Karpas-422 (cell line): Measurements from ENCODE around the gene SNCG. TPM values are rescaled to one million over a fixed set of nuclear protein-coding genes. Genes with fewer than 3 reads are reported as not detected.

ENCODE experiments used
- DNase-seq: peaks from one replicate; pipeline ENCODE4 v3.0.0-alpha.2; 2015
- H2AFZ ChIP-seq: fragments of 200-600 bp; sonication (generic); 2 replicates; pipeline ENCODE4 v1.6.1; 2014; ENCODE audit warnings: antibody characterized with exemption, low read length, mixed read lengths
- H3K27ac ChIP-seq: fragments of 200-600 bp; sonication (generic); 2 replicates; pipeline ENCODE4 v1.5.1; 2014; ENCODE audit warnings: mild to moderate bottlenecking, low read length, moderate library complexity
- H3K27me3 ChIP-seq: fragments of 200-600 bp; sonication (generic); 2 replicates; pipeline ENCODE4 v1.6.1; 2014; ENCODE audit warnings: low read length, mixed read lengths
- H3K36me3 ChIP-seq: fragments of 200-600 bp; sonication (generic); 2 replicates; pipeline ENCODE4 v1.6.1; 2014; ENCODE audit warnings: low read length, mixed read lengths; ENCODE audit not compliant: insufficient read depth
- H3K4me1 ChIP-seq: fragments of 200-600 bp; sonication (generic); 2 replicates; pipeline ENCODE4 v1.6.1; 2014; ENCODE audit warnings: mild to moderate bottlenecking, low read length, mixed read lengths
- H3K4me2 ChIP-seq: fragments of 200-600 bp; sonication (generic); 2 replicates; pipeline ENCODE4 v1.6.1; 2014; ENCODE audit warnings: low read length, low read depth, mild to moderate bottlenecking; ENCODE audit not compliant: poor library complexity, severe bottlenecking
- H3K4me3 ChIP-seq: fragments of 200-600 bp; sonication (generic); 2 replicates; pipeline ENCODE4 v1.5.1; 2014; ENCODE audit warnings: mild to moderate bottlenecking, antibody characterized with exemption, low read length, mixed read lengths
- H3K79me2 ChIP-seq: fragments of 200-600 bp; sonication (generic); 2 replicates; pipeline ENCODE4 v1.6.1; 2014; ENCODE audit warnings: mild to moderate bottlenecking, low read length, mixed read lengths
- H3K9ac ChIP-seq: fragments of 200-600 bp; sonication (generic); 2 replicates; pipeline ENCODE4 v1.6.0; 2014; ENCODE audit warnings: low read length
- H3K9me2 ChIP-seq: fragments of 200-600 bp; sonication (generic), shearing (Covaris generic); replicated peaks from 2 replicates; pipeline ENCODE4 v1.6.0; 2014; ENCODE audit warnings: mild to moderate bottlenecking, low read length, moderate library complexity; ENCODE audit not compliant: insufficient read depth
- H3K9me3 ChIP-seq: fragments of 300-700, 200-600 bp; sonication (generic); 2 replicates; pipeline ENCODE4 v1.6.1; 2014; ENCODE audit warnings: low read length, mixed read lengths
- H4K20me1 ChIP-seq: fragments of 200-600 bp; sonication (generic); 2 replicates; pipeline ENCODE4 v1.6.1; 2014; ENCODE audit warnings: mild to moderate bottlenecking, antibody characterized with exemption, low read length, low read depth; ENCODE audit not compliant: insufficient read depth
- total RNA-seq: library from RNA; depleted of rRNA; stranded (reverse); fragments of >200 nt; shearing (Covaris generic); gene quantifications from 2 replicates; pipeline ENCODE4 v1.2.3, GENCODE V29; 2014; ENCODE audit warnings: low replicate concordance

SNCG gene
- total RNA-seq, 1 experiment from 2014 or later = not detected

DNA sequence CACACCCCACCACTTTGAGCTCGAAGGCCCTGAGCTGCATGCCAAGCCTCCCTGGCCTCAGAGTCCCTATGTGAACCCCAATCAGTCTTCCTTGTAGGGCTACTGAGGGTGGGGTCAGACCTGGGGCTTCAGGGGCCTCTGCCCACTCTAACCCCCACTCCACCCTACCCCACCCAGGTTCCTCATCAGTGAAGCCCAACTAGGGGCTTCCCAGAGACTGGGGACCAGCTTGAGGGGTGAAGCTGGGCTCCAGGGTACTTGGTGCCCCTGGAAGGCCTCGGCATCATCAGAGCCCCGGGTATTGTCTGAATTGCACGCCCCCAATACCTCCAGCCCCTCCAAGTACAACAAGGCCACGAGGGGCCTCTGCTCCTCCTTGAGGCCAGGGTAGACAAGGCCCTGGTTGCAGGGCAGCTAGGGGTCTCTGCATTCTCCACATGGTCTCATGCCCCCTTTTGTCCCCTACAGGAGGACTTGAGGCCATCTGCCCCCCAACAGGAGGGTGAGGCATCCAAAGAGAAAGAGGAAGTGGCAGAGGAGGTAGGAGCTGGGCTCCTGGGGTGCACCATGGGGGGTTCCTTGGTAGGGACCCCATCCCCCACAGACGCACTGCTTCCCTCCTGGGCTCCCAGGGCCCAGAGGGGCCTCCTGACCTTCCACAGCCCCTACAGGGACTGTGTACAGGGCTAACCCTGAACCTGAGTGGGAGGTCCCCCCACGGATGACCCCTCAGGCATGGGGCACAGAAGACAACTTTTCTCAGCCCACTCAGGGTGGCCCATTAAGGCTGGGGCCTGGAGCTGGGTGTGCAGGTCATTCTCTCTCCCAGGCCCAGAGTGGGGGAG is 4.0 kb downstream of the SNCG start:
- H3K27me3 ChIP-seq = no peaks in the 10 kb centered on the region
- H3K79me2 ChIP-seq = no peaks in the 10 kb centered on the region
- H3K9me3 ChIP-seq = no peaks in the 10 kb centered on the region
- H3K9me2 ChIP-seq = no peaks in the 10 kb centered on the region
- no peak overlapping the region for H3K4me2 ChIP-seq
- H3K4me1 ChIP-seq = no peaks in the 10 kb centered on the region; the same call in none of the 2 replicates
- H2AFZ ChIP-seq = no peak overlapping the region
- DNase-seq = no peak
- H3K36me3 ChIP-seq = no peaks in the 10 kb centered on the region
- H3K9ac ChIP-seq = no peak overlapping the region
- H3K27ac ChIP-seq = no peak overlapping the region
- no peaks in the 10 kb centered on the region for H4K20me1 ChIP-seq
- no peak overlapping the region for H3K4me3 ChIP-seq

- Histone ChIP-seq H3K27ac (no peak overlapping the region), H3K36me3 (no peaks in the 10 kb centered on the region), H3K79me2 (no peaks in the 10 kb centered on the region), H3K4me1 (no peaks in the 10 kb centered on the region; the same call in none of the 2 replicates), H3K27me3 (no peaks in the 10 kb centered on the region), H3K4me2 (no peak overlapping the region), H3K9me2 (no peaks in the 10 kb centered on the region), H3K9ac (no peak overlapping the region), H2AFZ (no peak overlapping the region), H4K20me1 (no peaks in the 10 kb centered on the region), H3K4me3 (no peak overlapping the region), H3K9me3 (no peaks in the 10 kb centered on the region)
- DNase-seq = no peak
Measured at GRCh38 chr10:86962981-86963310, 4.5 kb downstream of the SNCG start.

GRCh38 chr10:86963341-86963919 is 5.0 kb downstream of the SNCG start:
- Histone ChIP-seq H3K9ac (no peak overlapping the region), H3K27me3 (no peaks in the 10 kb centered on the region), H3K9me2 (no peaks in the 10 kb centered on the region), H3K4me3 (no peak overlapping the region), H3K4me2 (no peak overlapping the region), H3K79me2 (no peaks in the 10 kb centered on the region), H4K20me1 (no peaks in the 10 kb centered on the region), H3K27ac (no peak overlapping the region), H3K36me3 (no peaks in the 10 kb centered on the region), H3K9me3 (no peaks in the 10 kb centered on the region), H2AFZ (no peak overlapping the region), H3K4me1 (no peaks in the 10 kb centered on the region; the same call in none of the 2 replicates)
- no peak for DNase-seq

DNA sequence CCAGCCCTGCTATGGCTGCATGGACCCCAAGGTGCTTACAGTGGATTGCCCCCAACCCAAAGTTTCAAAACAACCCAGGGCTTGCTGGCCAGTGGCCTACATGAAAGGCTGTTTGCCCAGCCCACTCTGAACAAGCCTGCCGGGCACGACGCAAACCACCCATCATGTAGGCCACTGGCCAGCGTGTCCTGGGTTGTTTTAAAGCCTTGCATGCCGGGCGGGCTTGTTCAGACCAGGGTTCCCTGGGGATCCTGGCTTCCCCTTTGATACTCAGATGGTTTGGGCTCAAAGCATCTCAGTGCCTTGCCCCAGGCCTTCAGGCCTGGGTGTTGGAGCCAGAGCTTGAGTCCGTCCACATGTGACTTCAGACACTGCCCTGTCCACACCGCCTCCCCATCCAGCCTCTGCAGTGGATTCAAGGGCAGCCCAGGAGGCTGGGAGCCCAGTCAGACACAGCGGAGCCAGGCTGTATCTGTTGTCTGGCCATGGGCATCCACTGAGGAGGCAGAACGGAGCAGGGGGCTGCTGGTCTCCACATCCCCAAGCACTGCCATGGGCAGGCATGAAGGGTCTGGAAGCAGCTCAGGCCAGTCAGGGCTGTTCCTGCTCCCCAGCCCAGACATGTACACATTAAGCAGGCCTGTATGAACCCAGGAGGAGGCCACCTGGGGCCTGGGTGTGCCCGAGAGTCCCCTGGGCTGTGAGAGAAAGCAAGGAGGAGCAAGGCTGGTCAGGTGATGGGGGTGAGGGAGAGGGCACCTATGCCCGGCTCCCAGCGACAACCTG is 5.9 kb downstream of the SNCG start:
- Histone ChIP-seq H2AFZ (no peak overlapping the region), H3K36me3 (no peaks in the 10 kb centered on the region), H3K4me3 (no peak overlapping the region), H3K27me3 (no peaks in the 10 kb centered on the region), H3K9ac (no peak overlapping the region), H3K9me2 (no peaks in the 10 kb centered on the region), H3K9me3 (no peaks in the 10 kb centered on the region), H3K4me2 (no peak overlapping the region), H3K4me1 (no peaks in the 10 kb centered on the region; the same call in none of the 2 replicates), H4K20me1 (no peaks in the 10 kb centered on the region), H3K79me2 (no peaks in the 10 kb centered on the region), H3K27ac (no peak overlapping the region)
- DNase-seq = no peak

DNA sequence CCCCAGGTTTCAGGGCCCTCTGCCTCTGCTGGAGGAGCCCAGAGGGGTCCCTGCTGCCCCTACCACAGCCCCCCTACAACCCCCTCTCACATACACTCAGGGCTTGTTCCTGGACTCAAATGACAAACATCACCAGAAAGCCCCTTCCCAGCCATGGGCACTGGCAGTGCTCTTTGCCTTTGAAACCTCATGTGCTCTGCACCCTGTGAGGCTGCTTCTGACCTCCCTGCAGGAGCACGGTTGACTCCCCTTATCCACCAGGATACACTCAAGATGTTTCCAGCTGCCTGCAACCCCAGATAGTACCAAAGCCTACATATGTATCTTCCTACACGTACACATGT is 6.4 kb downstream of the SNCG start:
- H2AFZ ChIP-seq = no peak overlapping the region
- no peaks in the 10 kb centered on the region for H3K9me3 ChIP-seq
- H3K9me2 ChIP-seq = no peaks in the 10 kb centered on the region
- no peaks in the 10 kb centered on the region for H3K27me3 ChIP-seq
- H3K36me3 ChIP-seq = no peaks in the 10 kb centered on the region
- H3K4me1 ChIP-seq = no peaks in the 10 kb centered on the region; the same call in none of the 2 replicates
- H3K4me2 ChIP-seq = no peak overlapping the region
- H3K79me2 ChIP-seq = no peaks in the 10 kb centered on the region
- H3K9ac ChIP-seq = no peak overlapping the region
- H4K20me1 ChIP-seq = no peaks in the 10 kb centered on the region
- H3K4me3 ChIP-seq = no peak overlapping the region
- no peak overlapping the region for H3K27ac ChIP-seq
- DNase-seq = no peak

- Histone ChIP-seq H3K4me2 (no peak overlapping the region), H3K79me2 (no peaks in the 10 kb centered on the region), H3K9ac (no peak overlapping the region), H4K20me1 (no peaks in the 10 kb centered on the region), H3K4me3 (no peak overlapping the region), H3K4me1 (no peaks in the 10 kb centered on the region; the same call in none of the 2 replicates), H3K27ac (no peak overlapping the region), H3K36me3 (no peaks in the 10 kb centered on the region), H2AFZ (0 out of 2 replicates have a peak overlapping the region, but pooled peaks have one; percentile 43), H3K27me3 (no peaks in the 10 kb centered on the region), H3K9me2 (no peaks in the 10 kb centered on the region), H3K9me3 (no peaks in the 10 kb centered on the region)
- DNase-seq = no peak
Measured at GRCh38 chr10:86965986-86966654, 7.7 kb downstream of the SNCG start.

DNA sequence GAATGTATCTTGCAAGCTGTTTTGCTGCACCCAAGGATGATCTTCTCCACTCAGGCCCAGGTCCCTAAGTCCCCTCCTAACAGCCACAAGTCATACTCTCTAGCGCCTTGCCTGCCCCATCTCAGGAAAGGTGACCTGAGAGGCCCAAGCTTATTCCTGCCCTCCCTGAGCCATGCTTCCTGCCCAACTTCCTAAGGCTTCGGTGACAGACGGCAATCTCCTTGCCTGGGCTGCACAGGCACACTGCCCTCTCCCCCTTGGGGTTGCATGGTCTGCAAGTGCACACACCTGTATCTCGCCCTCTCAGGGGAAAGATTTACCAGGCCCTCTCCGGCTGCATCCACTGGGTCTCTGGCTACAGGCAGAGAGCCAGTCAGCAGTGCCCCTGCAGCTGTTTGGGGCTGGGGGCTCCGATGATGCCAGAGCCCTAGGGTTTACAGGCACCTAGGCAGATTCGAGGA is 9.1 kb downstream of the SNCG start:
- Histone ChIP-seq H3K4me2 (no peak overlapping the region), H3K27me3 (no peaks in the 10 kb centered on the region), H3K9me3 (no peaks in the 10 kb centered on the region), H3K27ac (no peak overlapping the region), H3K79me2 (no peaks in the 10 kb centered on the region), H3K9me2 (no peaks in the 10 kb centered on the region), H3K9ac (no peak overlapping the region), H2AFZ (no peak overlapping the region), H3K4me1 (no peaks in the 10 kb centered on the region; the same call in none of the 2 replicates), H3K4me3 (no peak overlapping the region), H4K20me1 (no peaks in the 10 kb centered on the region), H3K36me3 (no peaks in the 10 kb centered on the region)
- no peak for DNase-seq
